K562 (cell line): ENCODE data around the gene RNASE7.

Experiments
- CREB1 ChIP-seq, 2 experiments: sonication (generic) in 1 of 2; formaldehyde crosslinking in 1 of 2; IDR thresholded peaks; 2 replicates each; pipeline versions ENCODE4 v1.6.1 to v1.8.0; 2012 to 2022; ENCODE audit warnings: inconsistent platforms in 1 of 2, mild to moderate bottlenecking in 1 of 2, missing genetic modification reagents in 1 of 2, moderate library complexity in 1 of 2
- FOXA1 ChIP-seq: fragments of 450-650 bp; IDR thresholded peaks from 2 replicates; pipeline ENCODE4 v1.6.1; 2016; ENCODE audit warnings: mild to moderate bottlenecking, borderline replicate concordance
- PCBP2 ChIP-seq: fragments of 200-400 bp; formaldehyde crosslinking; IDR thresholded peaks from 2 replicates; pipeline ENCODE4 v1.6.1; 2018; ENCODE audit warnings: low read length, low read depth, mild to moderate bottlenecking, moderate library complexity; ENCODE audit not compliant: poor library complexity, severe bottlenecking
- POLR2AphosphoS5 ChIP-seq: IDR thresholded peaks from 2 replicates; pipeline ENCODE4 v1.6.1; 2011; ENCODE audit warnings: mild to moderate bottlenecking, low read depth, low read length, moderate library complexity; ENCODE audit not compliant: control insufficient read depth, insufficient read depth
- RFX5 ChIP-seq: IDR thresholded peaks from 2 replicates; pipeline ENCODE4 v1.6.1; 2011; ENCODE audit warnings: low read depth, mild to moderate bottlenecking, improper control_type of control experiment, low read length
- TF ChIP-seq, protein P1 (sequence below), 3 experiments: IDR thresholded peaks in 2 of 3; conservative IDR thresholded peaks in 1 of 3; 2 replicates each; pipeline ENCODE4 v1.5.1; 2011 to 2012; ENCODE audit warnings: low read length in 3 of 3, mild to moderate bottlenecking in 3 of 3, control low read depth in 2 of 3, improper control_type of control experiment in 1 of 3, inconsistent platforms in 1 of 3, low read depth in 1 of 3, mixed read lengths in 1 of 3, moderate library complexity in 1 of 3; ENCODE audit not compliant: insufficient read depth in 2 of 3
- TF ChIP-seq, protein P2 (sequence below): fragments of 250-450 bp; sonication (Bioruptor Pico); IDR thresholded peaks from 2 replicates; pipeline ENCODE4 v1.4.0; 2020; ENCODE audit warnings: mild to moderate bottlenecking
- TF ChIP-seq, protein P3 (sequence below), 2 experiments: fragments of 450-650 bp in 1 of 2; sonication (generic) in 1 of 2; formaldehyde crosslinking; conservative IDR thresholded peaks; 2 replicates each; pipeline versions ENCODE4 v1.4.0 to v1.8.1; 2020 to 2022; ENCODE audit warnings: mild to moderate bottlenecking in 1 of 2, missing genetic modification reagents in 1 of 2
- TF ChIP-seq, protein P4 (sequence below), 2 experiments: fragments of 450-650 bp; formaldehyde crosslinking in 1 of 2; IDR thresholded peaks; 2 replicates each; pipeline versions ENCODE4 v1.4.0 to v1.6.1; 2014 to 2020; ENCODE audit warnings: mild to moderate bottlenecking in 2 of 2, borderline replicate concordance in 1 of 2, low read depth in 1 of 2
- TF ChIP-seq, protein P5 (sequence below): fragments of 250-450 bp; sonication (Bioruptor Pico); IDR thresholded peaks from 2 replicates; pipeline ENCODE4 v1.9.0; 2021; ENCODE audit warnings: mild to moderate bottlenecking, inconsistent platforms

DNA sequence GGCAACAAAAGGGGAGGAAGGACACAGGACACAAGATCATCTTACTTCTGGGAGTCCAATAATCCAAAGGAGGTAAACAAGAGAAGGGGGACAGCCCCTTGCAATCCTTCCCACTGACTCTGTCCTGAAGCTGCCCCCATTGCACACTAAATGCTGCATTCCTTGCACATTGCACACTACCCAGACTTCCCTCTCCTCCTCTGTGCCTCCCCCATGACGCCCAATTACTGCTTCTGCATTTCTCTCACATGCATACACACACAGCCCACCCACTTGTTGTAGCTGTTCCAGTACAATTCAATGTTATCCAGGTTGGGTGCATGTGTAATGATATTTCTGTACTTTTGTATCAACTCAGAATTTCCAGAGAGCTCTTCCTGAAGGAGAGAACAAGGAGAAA, 22.8 kb upstream of the RNASE7 start:
- TF ChIP-seq, protein P1, sequence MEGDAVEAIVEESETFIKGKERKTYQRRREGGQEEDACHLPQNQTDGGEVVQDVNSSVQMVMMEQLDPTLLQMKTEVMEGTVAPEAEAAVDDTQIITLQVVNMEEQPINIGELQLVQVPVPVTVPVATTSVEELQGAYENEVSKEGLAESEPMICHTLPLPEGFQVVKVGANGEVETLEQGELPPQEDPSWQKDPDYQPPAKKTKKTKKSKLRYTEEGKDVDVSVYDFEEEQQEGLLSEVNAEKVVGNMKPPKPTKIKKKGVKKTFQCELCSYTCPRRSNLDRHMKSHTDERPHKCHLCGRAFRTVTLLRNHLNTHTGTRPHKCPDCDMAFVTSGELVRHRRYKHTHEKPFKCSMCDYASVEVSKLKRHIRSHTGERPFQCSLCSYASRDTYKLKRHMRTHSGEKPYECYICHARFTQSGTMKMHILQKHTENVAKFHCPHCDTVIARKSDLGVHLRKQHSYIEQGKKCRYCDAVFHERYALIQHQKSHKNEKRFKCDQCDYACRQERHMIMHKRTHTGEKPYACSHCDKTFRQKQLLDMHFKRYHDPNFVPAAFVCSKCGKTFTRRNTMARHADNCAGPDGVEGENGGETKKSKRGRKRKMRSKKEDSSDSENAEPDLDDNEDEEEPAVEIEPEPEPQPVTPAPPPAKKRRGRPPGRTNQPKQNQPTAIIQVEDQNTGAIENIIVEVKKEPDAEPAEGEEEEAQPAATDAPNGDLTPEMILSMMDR (IDR thresholded peaks at IDR 0.05 in 2 of 3, conservative IDR thresholded peaks at IDR 0.05 in 1 of 3; ENCODE audit: insufficient read depth in 2 of 3, low read depth in 1 of 3, low read length in 3 of 3): no peak
- TF ChIP-seq, protein P2, sequence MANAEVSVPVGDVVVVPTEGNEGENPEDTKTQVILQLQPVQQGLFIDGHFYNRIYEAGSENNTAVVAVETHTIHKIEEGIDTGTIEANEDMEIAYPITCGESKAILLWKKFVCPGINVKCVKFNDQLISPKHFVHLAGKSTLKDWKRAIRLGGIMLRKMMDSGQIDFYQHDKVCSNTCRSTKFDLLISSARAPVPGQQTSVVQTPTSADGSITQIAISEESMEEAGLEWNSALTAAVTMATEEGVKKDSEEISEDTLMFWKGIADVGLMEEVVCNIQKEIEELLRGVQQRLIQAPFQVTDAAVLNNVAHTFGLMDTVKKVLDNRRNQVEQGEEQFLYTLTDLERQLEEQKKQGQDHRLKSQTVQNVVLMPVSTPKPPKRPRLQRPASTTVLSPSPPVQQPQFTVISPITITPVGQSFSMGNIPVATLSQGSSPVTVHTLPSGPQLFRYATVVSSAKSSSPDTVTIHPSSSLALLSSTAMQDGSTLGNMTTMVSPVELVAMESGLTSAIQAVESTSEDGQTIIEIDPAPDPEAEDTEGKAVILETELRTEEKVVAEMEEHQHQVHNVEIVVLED (CRISPR knock-in tag): no peak
- TF ChIP-seq, protein P3, sequence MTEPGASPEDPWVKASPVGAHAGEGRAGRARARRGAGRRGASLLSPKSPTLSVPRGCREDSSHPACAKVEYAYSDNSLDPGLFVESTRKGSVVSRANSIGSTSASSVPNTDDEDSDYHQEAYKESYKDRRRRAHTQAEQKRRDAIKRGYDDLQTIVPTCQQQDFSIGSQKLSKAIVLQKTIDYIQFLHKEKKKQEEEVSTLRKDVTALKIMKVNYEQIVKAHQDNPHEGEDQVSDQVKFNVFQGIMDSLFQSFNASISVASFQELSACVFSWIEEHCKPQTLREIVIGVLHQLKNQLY (CRISPR knock-in tag; conservative IDR thresholded peaks at IDR 0.05): no peak
- TF ChIP-seq FOXA1: no peak
- no peak for TF ChIP-seq CREB1 (IDR thresholded peaks at IDR 0.05)
- no peak for TF ChIP-seq CREB1 (CRISPR knock-in tag; IDR thresholded peaks at IDR 0.05)
- TF ChIP-seq, protein P4, sequence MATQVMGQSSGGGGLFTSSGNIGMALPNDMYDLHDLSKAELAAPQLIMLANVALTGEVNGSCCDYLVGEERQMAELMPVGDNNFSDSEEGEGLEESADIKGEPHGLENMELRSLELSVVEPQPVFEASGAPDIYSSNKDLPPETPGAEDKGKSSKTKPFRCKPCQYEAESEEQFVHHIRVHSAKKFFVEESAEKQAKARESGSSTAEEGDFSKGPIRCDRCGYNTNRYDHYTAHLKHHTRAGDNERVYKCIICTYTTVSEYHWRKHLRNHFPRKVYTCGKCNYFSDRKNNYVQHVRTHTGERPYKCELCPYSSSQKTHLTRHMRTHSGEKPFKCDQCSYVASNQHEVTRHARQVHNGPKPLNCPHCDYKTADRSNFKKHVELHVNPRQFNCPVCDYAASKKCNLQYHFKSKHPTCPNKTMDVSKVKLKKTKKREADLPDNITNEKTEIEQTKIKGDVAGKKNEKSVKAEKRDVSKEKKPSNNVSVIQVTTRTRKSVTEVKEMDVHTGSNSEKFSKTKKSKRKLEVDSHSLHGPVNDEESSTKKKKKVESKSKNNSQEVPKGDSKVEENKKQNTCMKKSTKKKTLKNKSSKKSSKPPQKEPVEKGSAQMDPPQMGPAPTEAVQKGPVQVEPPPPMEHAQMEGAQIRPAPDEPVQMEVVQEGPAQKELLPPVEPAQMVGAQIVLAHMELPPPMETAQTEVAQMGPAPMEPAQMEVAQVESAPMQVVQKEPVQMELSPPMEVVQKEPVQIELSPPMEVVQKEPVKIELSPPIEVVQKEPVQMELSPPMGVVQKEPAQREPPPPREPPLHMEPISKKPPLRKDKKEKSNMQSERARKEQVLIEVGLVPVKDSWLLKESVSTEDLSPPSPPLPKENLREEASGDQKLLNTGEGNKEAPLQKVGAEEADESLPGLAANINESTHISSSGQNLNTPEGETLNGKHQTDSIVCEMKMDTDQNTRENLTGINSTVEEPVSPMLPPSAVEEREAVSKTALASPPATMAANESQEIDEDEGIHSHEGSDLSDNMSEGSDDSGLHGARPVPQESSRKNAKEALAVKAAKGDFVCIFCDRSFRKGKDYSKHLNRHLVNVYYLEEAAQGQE (IDR thresholded peaks at IDR 0.05; ENCODE audit: borderline replicate concordance): no peak
- TF ChIP-seq, protein P4 (CRISPR knock-in tag; IDR thresholded peaks at IDR 0.05; ENCODE audit: low read depth): no peak
- no peak for TF ChIP-seq RFX5
- no peak for TF ChIP-seq POLR2AphosphoS5
- TF ChIP-seq, protein P5, sequence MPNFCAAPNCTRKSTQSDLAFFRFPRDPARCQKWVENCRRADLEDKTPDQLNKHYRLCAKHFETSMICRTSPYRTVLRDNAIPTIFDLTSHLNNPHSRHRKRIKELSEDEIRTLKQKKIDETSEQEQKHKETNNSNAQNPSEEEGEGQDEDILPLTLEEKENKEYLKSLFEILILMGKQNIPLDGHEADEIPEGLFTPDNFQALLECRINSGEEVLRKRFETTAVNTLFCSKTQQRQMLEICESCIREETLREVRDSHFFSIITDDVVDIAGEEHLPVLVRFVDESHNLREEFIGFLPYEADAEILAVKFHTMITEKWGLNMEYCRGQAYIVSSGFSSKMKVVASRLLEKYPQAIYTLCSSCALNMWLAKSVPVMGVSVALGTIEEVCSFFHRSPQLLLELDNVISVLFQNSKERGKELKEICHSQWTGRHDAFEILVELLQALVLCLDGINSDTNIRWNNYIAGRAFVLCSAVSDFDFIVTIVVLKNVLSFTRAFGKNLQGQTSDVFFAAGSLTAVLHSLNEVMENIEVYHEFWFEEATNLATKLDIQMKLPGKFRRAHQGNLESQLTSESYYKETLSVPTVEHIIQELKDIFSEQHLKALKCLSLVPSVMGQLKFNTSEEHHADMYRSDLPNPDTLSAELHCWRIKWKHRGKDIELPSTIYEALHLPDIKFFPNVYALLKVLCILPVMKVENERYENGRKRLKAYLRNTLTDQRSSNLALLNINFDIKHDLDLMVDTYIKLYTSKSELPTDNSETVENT (CRISPR knock-in tag): no peak
- TF ChIP-seq PCBP2: no peak
